ENCODE data around the gene CTBP2.

Gene CTBP2

DNA sequence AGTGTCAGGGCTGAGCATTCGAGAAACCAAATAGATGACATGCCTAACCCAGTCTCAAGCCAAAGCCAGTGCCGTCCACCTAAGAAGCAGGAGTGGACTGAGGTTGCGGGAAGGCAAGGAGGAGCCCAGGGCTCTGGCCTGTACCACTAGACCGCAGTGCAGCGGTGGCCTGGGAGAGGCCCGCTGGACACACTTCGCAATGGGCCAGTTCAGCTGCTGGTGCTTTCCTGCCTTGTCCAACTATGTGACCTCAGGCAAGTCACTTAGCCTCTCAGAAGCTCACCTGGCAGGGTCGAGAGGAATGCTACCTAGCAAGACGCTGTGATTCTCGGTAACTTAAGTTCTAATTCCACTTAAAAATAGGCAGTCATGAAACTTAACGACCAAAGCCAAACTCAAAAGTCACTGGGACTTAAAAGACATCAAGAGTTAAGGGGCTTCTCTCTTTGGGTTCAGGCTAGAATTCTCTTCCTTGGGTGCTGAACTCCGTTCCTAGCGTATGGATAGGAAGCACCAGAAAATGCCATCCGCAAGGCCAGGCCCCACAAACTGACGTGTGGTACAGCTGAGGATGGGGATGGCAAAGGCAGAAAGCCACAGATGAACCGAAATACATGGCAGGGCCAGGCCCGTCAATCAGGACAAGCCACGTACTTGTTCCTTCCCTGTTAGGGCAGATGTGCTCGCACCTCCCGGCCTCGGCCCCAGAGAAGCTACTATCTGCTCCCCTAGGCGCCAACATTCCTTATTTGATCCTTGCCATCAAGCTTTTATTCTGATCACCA is 34.2 kb downstream of the CTBP2 start:
- DNase-seq (ENCODE audit: low spot score) = no peak

DNA sequence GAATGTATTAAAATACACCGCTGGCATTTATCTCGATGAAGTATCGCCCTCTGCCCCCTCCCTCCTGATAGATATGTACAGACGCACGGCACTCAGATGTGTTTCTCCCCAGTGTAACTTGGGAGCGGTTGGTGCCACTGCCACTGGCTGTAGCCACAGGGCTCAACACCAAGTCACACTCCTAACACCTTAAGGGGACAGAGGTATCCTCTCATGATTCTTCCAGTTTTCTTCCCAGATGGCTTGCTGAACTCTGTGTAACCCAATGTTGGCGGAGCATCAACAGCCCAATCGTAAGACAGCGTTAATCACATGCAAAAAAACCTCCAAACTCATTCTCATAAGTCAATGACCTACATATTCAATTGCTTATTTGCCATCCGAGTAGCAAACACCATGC is 35.5 kb downstream of the CTBP2 start:
- no peak for DNase-seq (ENCODE audit: low spot score)

DNA sequence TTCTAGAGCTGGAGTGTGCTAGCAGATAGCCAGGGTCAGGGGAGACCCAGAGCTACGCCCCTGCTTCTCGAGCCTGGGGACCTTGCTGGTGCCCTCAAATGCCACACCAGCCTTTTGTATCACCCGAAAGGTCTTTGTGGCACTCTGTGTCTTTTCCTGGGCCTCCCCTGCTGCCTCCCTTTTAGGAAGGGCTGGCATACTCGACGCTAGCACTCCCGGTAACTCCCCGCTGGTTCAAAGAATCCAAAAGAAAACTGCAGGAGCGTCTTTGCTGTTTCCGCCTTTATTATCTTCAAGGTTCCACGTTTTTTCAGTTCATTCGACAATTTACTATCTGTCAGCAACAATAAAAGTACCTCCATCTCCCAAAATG is 36.3 kb downstream of the CTBP2 start:
- no peak for DNase-seq (ENCODE audit: low spot score)

DNA sequence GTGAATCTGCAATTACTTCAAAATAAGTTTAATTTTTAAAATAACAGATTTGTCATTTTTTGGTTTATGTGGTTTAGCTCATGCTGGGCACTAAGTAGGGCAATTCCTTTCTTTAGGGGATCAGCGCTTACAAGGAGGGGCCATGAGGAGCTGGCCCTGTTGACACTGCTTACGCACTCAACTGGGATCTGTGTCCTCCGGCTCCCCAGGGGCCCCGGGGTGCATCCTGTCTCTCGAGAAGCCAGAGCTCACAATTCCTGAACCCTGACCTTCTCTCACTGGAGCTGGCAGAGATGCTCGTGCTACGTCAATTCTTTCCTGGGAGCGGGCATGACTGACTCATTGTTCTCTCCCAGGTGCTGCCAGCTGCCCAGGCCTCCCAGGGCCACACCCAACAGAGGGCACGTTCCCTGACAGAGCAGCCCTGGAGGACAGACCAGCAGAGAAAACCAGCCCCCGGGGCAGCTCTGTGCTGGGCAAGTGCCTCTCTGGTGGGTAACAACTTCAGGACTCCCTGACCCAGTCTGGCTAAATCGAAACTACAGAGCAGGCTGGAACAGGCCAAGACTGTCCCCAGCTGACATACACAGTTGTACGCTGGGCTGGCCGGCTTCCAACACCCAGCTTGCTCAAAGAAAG is 36.8 kb downstream of the CTBP2 start:
- DNase-seq (ENCODE audit: low spot score) = peak; percentile 71

DNA sequence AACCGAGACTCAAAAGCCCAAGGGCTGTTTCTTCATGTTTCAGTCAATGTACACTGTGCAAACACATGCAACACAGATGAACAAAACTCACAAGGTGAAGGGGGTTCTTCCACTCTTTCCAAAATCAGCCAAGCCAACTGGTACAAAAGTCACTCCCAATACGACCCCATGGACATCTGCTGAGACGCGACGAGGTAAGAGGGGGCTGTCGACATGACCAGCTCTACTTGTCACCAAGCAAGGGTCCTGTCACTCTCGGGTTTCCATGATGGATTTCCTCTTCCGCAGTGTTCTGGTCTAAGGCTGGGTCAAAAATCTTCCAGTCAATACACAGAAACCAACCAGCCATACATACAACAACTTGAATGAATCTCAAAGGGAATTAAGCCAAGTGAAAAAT is 37.8 kb downstream of the CTBP2 start:
- DNase-seq (ENCODE audit: low spot score) = no peak

DNA sequence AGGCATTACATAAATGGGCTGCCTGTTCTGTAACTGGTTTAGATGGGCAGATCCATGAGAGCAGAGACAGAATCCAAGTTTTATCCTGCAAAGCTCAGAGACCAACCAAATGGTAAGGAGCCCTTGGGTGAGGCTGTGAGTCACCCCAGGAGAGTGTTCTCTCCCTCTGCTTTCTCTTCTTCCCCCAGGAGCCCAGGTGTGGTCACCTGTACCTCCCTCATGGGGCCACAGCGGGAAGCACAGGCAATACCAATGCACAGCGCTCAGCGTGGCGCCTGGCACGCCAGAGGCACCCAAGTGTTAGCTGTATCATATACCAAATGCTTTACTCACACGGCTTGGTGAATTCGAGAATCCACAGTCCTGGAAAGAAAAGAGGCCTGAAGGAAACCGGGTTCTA is 39.4 kb downstream of the CTBP2 start:
- DNase-seq (ENCODE audit: low spot score) = no peak

DNA sequence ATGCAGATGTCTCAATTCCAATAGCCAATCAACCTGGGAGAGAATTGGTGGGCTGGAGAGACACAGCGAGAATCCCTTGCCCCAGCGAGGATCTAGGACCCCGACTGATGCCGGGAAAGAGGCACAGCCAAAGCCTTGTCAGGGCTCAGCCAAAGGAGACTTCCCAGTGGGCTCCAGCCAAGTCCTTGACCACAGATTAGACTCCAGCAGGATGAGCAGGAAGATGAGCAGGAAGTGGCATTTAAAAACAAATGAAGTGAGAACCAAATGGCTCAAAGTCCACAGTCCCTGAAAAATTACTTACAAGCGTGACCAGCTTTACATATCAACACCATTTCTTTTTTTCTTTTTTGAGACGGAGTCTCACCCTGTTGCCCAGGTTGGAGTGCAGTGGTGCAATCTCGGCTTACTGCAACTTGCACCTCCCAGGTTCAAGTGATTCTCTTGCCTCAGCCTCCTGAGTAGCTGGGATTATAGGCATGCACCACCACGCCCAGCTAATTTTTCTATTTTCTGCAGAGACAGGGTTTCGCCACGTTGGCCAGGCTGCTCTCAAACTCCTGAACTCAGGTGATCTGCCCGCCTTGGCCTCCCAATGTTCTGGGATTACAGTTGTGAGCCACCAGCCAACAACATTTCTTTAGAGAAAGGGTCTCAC is 40.2 kb downstream of the CTBP2 start:
- DNase-seq (ENCODE audit: low spot score) = peak; percentile 82

DNA sequence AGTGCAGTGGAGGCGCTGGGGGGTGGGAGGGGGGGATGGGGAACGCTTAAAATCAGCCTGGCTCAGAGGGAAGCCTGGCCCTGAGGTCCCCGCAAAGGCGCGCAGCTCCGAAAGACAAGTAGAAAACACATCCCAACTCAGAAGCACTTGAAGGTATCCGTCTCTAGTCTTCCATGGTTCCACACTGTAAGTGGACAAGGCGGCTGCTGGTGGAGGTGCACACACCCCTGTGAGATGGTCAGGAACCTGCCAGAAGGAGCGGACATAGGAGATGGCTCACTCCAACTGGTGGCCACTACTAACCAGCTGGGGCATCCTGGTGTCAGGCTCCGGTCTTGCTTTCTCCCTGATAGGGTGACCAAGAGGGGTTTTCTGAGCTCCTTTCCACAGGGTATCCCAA is 41.7 kb downstream of the CTBP2 start:
- DNase-seq (ENCODE audit: low spot score) = no peak

DNA sequence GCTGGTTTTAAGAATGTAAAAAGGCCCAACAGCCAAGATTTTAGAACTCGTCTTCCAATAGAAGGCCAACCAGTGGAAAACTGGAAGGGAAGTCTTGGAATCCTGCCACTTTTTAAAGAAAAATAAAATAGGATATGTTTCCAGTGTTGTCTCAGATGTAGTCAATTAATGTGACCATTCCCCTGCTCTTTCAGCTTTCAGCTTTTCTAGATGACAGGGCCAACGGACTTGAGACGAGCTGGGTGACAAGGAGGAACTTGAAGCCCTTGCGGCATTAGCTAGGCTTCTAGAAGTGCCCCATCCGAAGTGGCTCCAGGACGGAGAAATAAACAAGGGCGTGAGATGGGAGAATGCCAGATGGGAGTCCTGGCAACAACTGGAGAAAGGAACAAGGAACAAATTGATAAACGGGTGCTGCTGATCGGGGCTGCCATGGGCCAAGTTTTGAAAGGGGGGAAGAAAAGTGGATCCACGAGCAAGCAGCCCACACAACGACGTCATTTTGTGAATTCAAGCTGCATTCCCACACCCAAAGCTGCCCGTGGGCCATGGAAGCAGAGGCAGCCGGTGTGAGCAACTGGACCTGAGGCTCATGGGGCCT is 42.3 kb downstream of the CTBP2 start:
- peak; percentile 22 for DNase-seq (ENCODE audit: low spot score)

DNA sequence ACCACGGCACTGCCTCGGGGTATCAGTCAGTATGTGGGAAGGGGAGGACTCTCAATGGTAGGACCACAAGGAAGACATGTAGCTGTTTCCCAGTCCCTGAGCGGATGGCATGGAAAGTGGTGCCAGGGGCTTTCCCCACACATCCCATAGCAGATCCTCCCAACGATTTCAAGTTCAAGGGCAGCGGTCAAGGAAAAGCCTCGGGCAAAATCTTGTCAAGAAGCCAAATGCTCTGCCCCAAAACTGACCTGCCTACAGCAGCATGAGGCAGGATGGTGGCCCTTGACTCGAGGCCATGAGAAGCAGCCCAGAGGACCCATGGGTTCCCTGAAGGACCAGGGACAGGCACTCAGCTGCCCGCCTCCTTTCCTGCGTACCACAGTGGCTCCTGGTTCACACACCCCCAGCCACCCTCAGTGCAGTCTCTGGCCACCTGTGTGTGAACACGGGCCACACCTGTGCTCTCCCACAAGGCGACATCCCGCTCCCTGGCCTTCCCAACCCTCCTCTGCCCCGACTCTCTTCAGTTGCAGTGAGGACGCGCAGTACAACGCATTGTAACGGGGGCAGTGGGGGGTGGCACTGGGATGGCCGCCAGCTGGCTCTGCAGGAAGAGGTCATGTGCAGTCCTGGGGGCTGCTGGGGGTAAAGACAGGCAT is 43.6 kb downstream of the CTBP2 start:
- no peak for DNase-seq (ENCODE audit: low spot score)

DNA sequence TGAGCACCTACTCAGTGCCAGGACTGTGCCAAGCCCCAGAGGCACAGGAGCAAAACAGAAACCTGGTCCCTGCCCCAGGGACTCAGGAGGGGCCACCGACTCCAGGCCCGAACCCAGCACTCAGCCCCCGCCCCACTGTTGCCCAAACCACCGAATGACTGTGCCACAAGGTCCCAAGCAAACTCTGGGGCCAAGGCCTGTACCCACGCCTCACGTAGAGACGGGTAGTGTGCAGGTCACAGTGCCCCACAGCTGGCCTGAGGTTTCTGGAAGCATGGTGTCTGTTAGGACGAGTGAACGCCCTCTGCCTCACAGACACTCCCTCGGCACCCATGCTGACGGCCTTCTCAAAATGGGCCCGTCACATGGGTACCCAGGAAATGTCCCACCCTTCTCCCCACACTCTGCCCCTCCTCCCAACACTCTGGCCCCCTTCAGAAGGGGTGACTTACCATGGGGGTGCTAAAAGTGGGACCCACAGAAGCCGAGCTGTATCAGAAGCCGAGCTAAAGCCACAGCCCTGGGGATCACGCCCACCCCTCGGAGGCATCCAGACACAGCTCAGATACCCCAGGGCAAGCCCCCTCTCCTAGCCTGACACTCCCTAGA is 44.2 kb downstream of the CTBP2 start:
- no peak for DNase-seq (ENCODE audit: low spot score)

DNA sequence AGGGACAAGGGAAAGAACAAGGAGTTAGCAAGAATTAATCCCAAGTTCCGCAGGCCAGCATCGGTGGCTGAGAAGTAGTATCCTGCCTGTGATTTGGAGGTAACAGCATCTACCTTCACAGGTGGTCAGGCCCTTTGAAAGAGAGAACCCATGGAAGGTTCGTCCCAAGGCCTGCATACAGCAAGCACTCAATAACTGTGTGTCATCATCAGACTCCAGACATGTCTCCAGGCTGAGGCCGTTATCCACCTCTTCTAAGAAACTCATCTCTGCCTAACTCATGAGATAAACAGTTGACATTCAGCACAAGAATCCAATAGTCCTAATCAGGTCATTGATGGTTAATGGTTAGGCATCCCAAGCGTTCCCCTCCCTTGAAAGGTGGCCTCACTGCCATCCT is 45.0 kb downstream of the CTBP2 start:
- DNase-seq (ENCODE audit: low spot score) = no peak

DNA sequence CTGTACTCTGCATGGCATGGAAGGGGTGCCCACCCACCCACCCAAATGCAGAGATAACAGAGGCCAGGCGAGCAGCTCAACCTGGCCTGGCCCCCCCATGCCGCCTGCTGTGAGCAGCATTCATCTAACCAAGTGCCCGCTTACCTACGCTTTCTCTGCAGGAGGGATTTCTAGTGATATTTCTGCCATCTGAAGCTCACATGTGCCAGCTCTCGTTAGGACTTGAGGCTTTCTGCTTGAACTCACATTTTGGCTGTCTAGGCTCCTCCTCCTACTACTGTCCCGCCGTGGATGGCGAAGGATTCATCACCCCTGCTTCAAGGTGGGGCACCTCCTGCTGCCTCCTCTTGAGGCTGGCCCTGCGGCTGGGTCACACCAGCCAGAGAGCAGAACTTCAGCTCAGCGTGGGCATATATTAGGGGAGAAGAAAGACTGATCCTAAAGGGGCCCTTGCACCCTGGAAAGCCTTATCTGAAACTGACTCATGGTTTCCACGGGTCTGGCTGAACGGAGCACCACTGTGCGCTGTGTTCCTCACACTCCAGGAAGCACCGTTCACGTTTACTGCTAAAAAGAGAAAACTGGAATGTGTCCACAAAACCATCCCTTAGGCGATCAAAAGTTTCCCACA is 45.5 kb downstream of the CTBP2 start:
- no peak for DNase-seq (ENCODE audit: low spot score)

DNA sequence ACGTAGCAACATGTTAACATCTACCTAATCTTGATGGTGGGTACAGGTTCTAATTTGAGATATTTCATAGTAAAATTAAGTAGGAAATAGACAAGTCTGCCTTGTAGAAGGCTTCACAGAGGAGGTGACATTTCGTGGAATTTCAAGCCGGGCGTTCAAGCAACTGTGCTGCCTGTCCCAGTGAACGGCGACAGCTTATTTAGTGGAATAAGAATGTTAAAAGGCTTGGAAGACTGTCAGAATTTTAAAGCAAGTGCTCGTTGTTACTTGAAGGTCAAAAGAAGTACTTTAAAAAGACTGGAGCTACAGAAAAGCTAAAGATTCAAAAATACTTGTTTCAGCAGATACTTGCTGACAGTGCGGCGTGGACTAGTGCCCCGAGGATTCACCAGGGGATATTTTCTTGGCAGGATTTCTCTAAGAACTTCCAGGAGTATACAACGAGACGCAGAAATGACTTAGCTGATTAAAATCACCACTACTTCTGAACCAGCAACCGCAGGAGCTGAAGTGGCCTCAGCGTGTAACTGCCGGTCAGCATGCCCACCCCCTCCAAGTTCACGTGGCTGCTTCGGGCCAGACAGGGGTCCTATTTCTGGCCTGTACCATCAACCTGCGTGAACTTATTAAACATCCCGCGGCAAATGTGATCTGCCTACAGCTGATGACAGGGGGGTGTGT is 46.5 kb downstream of the CTBP2 start:
- DNase-seq (ENCODE audit: low spot score) = peak; percentile 72

DNA sequence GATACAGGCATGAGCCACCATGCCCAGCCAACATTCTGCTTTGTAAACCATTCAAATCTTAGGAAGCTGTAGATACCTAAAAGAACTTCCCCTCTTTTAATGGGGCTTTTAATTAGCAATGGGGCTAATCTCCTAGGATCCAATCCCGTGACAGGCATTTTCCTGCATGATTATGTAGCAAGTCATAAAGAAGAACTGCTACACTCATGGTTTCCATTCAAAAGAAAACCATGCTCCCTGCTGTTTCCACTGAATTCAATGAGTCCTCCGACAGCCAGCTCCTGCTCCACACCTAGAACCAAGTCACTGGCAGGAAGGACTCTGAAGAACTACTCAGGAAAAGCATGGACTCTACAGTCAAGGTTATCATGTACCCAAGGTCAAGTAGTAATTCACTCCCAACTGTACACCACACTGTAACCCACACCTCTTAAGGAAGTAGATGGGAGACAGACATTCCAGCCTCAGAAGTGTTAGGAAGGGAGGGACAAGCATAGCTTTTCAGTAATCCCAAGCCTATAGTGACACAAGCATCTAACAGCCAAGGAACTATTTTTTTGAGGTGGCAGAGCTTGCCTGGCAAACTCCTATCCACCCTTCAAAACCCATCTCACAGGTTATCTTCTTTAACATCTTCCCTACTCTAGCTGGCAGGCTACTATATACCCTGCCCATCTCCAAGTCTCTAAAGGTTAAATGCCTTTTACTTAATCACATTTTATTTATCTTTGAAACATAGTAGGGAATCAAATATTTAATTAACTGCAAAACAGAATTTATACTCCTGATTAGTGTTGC is 47.5 kb downstream of the CTBP2 start:
- DNase-seq (ENCODE audit: low spot score) = no peak

DNA sequence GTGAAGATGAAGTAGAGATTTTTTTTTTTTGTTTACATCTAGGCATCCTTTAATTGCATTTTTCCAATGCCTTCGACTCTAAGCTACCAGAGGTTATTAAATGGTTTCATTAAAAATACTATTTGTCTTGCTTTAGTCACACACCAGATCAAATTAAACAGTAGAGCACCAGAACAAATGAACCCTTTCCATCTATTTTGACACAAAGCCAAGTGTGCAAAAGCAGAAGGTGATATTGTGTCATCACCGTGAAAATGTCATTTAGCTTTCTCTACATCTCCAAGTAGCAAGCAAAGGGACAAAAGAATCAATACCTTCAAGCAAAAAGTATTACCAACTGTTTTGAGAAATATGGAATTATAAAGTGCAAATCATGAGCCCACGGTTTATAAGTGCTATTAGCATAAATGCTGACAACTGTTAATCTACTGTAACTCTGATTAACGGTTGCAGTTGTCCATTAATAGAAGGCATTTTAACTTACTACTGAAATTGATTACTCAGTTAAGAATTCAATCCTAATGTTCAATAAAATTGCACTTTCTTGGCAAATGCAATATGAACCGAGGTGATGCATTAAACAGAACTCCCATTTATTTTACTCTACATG is 49.1 kb downstream of the CTBP2 start:
- DNase-seq (ENCODE audit: low spot score) = no peak

DNA sequence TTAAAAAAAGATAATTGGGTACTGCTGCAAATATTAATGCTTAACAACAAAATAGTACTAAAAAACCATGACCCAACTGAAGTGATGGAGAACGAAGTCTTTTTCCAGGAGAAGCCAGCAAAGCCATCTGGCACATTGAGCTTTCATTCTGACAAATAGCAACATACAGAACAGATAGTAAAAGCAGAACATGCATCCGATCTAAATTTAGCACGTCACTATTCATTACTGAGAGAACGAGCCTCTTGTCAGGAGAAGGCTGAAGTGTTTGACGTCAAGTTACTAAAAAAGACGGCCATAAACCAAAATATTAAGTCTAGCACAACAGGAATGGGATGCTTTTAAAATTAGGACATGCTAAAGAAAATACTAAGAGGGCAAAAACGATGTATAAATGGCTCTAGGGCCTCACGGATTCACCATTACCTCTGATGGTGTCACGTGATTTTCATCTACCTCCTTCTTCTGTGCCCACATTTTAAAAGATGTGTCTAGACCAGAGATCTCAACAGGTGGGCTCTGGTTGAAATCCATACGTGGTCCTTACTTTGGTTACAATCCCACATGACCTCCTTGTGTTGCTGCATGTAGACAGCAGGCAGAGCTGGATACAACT is 52.3 kb downstream of the CTBP2 start:
- no peak for DNase-seq (ENCODE audit: low spot score)

DNA sequence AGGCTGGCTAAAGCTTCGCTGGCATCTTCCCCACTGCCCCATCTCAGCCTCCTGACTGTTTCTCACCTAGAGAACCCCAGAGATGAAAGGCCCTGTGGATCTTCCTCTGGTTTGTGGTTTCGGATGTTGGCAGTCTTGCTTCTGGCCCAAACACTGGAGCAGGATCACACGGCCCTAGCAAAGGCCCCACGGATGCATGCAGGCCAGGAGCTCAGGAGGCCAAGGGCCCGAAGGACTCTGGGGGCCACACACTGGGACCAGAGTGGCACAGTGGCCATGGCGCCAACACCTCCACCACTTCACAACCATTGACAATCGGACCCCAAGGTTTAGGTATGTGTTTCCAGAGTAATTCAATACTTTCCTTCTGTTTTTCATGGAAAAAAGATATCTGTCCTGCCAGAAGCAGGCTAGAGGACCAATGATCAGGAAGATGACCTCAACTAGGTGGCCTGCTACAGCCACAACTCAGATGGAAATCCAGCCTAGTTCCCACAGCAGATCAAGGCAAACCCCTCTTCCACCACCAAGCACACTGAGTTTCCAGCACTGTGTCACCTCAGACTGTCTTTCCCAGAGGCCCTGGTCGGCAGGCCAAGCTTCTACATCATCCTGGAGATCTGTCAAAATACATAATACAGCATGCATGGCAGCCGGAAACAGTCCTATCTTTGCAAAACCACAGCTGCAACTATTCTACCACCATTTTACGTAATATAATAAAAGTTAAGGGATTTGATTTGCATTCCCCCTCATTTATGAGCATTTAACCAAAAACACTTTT is 53.0 kb downstream of the CTBP2 start:
- DNase-seq (ENCODE audit: low spot score) = no peak

Data from AG08395 (cell line).